ENCODE measurements around the gene FCHSD2.
A peak's percentile ranks its signal among the peaks of the same experiment; 100 is the strongest.
"Not testable (repeated sequence)": the region's sequence is repeated elsewhere in the genome, so short reads cannot be mapped to it uniquely, and the experiment has no call there.

Gene FCHSD2

DNA sequence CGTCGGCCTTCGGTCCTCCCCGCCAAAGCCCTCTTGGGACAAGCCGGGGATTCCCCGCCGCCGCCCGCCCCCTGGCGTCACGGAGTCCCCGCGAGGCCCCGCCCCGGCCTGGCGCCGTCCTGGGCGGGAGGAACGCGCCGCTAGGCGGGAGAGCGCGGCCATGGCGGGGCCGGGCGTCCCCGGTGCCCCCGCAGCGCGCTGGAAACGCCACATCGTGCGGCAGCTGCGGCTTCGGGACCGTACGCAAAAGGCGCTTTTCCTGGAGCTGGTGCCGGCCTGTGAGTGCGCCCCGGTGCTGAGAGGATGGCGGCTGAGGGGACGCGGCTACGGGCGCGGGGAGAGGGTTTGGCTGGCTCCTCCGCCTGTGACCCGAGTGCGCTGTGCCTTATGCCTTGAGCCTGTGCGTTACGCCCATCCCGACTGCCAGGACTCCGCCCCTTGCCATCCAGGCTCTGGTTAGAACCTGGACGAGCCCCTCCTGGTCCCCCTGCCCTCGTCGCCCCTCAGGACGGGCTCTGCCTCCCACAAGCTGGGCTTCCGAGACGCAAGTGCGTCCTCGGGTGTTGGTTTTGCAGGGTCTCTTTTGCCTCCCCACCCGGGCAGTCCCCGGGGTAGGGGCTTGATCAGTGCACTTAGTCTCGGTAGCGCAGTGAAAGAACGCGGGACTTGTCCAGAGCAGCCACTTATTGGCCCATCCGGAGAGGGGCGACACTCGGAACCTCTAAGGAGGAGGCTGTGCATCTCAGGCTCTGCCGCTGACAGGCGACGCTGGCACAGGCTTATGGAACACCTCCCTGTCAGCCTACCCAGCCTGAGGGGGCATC is 327.6 kb downstream of the FCHSD2 start, which contains the start of gene ATG16L2:
Gene ATG16L2, plus strand, starts transcription at position 126 of the 824 bp plus-strand sequence. Its CDS starts 35 bp downstream, at position 161.
- DNase-seq (ENCODE audit: low read depth, low spot score), result no peak
- peak within 1 kb of the TSS; percentile 83 for H3K27ac ChIP-seq

DNA sequence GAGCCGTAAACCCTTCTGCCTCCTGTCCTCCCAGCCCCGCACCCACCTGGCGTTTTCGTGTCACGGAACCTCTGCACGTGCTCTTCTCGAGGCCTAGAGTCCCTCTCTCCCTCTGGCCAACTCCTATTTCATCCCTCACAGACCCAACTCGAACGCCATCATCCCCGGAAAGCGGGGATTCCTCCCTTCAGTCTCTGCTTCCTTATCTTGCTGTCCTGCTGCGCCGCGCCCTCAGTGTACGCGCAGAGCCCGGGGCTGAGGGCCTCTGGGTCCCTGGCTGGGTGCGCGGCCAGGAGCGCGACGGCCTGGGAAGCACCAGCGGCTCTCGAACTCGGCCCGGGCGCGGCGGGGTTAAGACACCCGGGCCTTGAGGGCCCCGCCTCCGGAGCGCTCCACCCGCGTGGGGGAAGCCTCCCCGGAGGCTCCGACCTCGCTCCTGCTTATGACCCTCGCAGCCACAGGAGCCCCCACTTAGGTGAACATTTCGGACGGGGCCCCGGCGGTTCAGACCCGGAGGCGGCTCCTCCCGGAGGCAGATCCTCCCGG is 328.3 kb downstream of the FCHSD2 start:
- H3K27ac ChIP-seq, result peak overlapping the region; percentile 83
- no peak for DNase-seq (ENCODE audit: low read depth, low spot score)

DNA sequence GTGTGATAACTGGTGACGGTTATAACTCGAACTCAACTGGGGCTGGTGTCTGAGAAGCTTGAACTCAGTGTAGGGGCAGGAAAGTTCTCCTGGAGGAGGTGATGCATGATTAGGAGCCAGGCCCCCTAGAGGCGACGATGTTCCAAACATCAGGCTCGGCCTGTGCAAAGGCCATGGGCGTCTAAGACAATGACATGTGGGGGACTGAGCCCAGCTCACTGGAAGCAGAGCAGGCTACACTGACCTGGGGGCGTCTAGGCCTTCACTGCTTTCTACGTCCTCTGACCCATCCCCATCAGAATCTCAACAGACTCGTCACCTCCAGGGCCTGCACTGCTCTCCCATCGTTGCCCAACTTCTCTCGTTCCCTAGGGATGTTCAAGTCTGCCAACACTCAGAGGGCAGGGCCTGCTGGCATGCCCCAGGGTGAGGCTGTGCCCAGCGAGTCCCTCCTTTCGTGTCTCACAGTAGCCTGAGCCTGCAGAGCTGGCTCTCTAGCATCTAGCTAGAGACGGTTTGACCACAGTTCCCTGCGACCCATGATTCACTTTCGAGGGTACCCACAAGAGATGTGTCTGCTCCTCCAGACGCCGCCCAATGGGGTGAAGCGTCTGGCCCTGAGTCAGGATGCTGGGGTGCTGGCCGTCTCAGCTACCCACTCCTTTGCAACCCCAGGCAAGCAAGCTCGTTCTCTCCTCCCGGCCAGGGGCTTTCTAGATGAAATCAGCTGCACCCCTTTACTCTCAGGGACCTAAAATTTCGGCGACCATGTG is 329.0 kb downstream of the FCHSD2 start:
- DNase-seq (ENCODE audit: low read depth, low spot score), result no peak
- peak overlapping the region; percentile 83 for H3K27ac ChIP-seq

- DNase-seq (ENCODE audit: low read depth, low spot score), result no peak
- peak overlapping the region; percentile 83 for H3K27ac ChIP-seq
Observed at GRCh38 chr11:72812604-72812966, 329.5 kb downstream of the FCHSD2 start.

DNA sequence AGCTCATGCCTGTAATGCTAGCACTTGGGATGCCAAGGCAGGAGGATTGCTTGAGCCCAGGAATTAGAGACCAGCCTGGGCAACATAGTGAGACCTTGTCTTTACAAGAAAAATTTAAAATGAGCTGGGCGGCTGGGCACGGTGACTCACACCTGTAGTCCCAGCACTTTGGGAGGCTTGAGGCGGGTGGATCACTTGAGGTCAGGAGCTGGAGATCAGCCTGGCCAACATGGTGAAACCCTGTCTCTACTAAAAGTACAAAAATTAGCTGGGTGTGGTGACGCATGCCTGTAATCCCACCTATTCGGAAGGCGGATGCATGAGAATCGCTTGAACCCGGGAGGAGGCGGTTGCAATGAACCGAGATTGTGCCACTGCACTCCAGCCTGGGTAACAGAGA is 330.4 kb downstream of the FCHSD2 start:
- H3K27ac ChIP-seq; DNase-seq (ENCODE audit: low read depth, low spot score): not testable (repeated sequence)

GRCh38 chr11:72808331-72808798 is 333.8 kb downstream of the FCHSD2 start:
- H3K27ac ChIP-seq, result no peak overlapping the region
- DNase-seq (ENCODE audit: low read depth, low spot score), result no peak

DNA sequence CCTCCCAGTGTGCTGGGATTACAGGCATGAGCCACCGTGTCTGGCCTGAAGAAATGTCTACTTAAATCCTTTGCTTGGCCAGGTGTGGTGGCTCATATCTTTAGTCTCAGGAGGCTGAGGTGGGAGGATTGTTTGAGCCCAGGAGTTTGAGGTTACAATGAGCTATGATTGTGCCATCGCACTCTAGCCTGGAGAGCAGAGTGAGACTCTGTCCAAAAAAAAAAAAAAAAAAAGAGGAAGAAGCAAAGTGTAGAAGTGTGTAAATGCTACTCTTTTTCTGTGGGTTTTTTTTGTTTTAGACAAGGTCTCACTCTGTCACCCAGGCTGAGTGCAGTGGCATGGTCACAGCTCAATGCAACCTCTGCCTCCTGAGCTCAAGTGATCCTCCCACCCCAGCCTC is 334.3 kb downstream of the FCHSD2 start:
- no peak overlapping the region for H3K27ac ChIP-seq
- DNase-seq (ENCODE audit: low read depth, low spot score), result no peak

DNA sequence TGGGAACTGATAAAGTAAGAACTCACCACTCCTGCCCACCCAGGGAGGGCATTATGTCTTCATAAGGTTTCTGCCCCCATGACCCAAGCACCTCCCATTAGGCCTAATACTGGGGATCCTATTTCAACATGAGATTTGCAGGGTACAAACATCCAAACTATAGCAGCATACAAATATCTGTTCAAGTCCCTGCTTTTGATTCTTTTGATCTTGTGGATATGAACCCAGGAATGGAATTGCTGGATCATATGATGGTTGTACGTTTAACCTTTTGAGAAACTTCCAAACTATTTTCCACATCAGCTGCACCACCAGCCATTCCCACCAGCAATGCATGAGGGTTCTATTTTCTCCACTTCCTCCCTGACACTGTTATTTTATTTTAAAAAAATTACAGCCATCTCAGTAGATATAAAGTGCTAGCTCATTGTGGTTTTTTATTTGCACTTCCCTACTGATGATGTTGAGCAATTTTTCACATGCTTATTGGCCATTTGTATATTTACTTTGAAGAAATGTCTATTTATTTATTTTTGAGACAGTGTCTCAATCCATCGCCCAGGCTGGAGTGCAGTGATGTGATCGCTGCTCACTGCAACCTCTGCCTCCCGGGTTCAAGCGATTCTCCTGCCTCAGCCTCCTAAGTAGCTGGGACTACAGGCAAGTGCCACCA is 335.0 kb downstream of the FCHSD2 start:
- no peak for DNase-seq (ENCODE audit: low read depth, low spot score)
- H3K27ac ChIP-seq, result no peak overlapping the region

- not testable (repeated sequence) for H3K27ac ChIP-seq; DNase-seq (ENCODE audit: low read depth, low spot score)
Observed at GRCh38 chr11:72806378-72806777, 335.7 kb downstream of the FCHSD2 start.

DNA sequence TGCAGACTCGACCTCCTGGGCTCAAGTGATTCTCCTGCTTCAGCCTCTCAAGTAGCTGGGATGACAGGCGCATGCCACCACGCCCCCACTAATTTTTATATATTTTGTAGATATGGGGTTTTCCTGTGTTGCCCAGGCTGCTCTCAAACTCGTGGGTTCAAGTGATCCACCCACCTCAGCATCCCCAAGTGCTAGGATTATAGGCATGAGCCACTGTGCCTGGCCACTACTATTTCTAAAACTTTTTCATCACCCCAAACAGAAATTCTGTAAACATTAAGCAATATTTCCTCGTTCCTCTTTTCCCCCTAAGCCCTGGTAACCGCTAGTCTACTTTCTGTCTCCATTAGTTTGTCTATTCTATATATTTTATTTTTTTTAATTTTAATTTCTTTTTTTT is 336.9 kb downstream of the FCHSD2 start:
- DNase-seq (ENCODE audit: low read depth, low spot score), result no peak
- H3K27ac ChIP-seq, result no peak overlapping the region

DNA sequence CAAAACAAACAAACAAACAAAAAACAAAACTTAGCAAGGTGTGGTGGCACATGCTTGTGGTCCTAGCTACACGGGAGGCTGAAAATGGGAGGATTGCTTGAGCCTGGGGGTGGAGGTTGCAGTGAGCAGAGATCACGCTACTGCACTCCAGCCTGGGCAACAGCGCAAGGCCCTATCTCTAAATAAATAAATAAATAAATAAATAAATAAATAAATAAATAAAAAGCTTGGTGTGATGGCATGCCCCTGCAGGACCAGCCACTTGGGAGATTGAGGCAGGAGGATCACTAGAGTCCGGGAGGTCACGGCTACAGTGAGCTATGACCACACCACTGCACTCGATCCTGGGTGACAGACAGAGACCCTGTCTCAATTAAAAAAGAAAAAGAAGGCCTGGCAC is 339.3 kb downstream of the FCHSD2 start:
- H3K27ac ChIP-seq, result no peak overlapping the region
- DNase-seq (ENCODE audit: low read depth, low spot score), result no peak

- DNase-seq (ENCODE audit: low read depth, low spot score), result no peak
- no peak overlapping the region for H3K27ac ChIP-seq
Observed at GRCh38 chr11:72799441-72799840, 342.7 kb downstream of the FCHSD2 start.

- H3K27ac ChIP-seq, result no peak overlapping the region
- no peak for DNase-seq (ENCODE audit: low read depth, low spot score)
Observed at GRCh38 chr11:72798361-72798760, 343.8 kb downstream of the FCHSD2 start.

DNA sequence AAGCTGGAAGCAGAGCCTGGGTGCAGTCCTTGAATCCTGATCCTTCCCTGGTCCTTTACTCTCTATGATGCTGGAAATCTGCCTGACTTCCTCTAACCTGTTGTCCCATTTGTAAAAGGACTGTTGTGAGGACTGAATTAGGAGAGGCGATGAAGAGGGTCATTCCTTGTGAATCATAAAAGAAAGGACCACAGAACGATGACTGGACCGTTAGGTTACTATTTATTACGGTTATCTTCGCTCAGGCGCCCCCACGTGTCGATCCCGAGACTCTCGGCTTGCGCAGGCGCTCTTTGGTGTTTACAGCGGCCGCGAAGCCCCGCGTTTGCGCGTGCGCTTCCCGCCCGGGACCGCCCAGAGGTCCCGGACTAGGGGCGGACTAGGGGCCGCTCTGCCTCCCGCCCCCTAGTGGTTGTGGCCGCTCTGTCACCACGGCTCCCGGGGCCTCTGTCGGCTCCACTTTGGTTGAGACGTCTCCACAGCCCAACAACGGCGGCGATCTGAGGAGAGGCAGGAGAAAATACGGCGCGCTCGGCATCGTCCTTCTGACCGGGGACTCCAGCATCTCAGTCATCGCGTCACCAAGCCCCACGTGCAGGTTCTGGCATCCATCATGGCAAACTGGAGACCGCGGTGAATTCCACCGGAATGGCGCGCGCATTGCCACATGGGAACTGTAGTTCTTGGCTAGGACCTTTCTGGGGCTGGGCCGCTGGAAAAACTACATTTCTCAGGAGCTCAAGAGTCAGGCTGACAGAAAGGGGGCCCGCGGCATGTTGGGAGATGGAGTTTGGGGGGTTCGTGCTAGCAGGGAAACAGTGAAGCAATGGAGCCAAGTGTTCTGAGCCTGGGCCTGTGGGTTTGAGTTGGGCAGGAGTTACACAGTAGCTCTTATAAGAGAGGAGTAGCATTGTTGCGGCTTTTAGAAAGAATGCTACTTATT is 348.4 kb downstream of the FCHSD2 start, which contains the start of gene STARD10:
Gene STARD10, minus strand, starts transcription at position 623 of the 943 bp plus-strand sequence. CDS start 12,866 bp downstream, outside the sequence.
- peak; percentile 68 for DNase-seq (ENCODE audit: low read depth, low spot score)
- H3K27ac ChIP-seq, result peak within 1 kb of the TSS; percentile 85

GRCh38 chr11:72793076-72793424 is 349.1 kb downstream of the FCHSD2 start:
- H3K27ac ChIP-seq, result no peak overlapping the region

GRCh38 chr11:72792437-72793021 is 349.6 kb downstream of the FCHSD2 start:
- DNase-seq (ENCODE audit: low read depth, low spot score), result no peak
- no peak overlapping the region for H3K27ac ChIP-seq

More at GRCh38 chr11:72793076-72793424, 349.1 kb downstream of the FCHSD2 start:
- DNase-seq (ENCODE audit: low read depth, low spot score), result no peak

DNA sequence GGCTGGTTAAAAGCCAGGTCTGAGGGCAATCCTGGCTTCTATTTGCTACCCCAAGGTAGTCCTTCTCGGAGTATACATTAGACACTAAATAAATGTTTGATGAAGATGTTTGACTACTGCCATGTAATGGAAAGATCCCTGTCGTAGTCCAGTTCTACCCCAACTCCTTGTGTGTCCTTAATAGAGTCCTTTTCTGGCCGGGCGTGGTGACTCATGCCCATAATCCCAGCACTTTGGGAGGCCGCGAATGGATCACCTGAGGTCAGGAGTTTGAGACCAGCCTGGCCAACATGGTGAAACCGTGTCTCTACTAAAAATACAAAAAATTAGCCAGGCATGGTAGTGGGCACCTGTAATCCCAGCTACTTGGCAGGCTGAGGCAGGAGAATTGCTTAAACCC is 350.9 kb downstream of the FCHSD2 start:
- not testable (repeated sequence) for DNase-seq (ENCODE audit: low read depth, low spot score); H3K27ac ChIP-seq

- DNase-seq (ENCODE audit: low read depth, low spot score), result no peak
- no peak overlapping the region for H3K27ac ChIP-seq
Observed at GRCh38 chr11:72789493-72790131, 352.5 kb downstream of the FCHSD2 start.

All from epithelial cell of prostate (primary cell).